Loucy (cell line): ENCODE measurements around the gene PSMB1.

Experiments
- H2AFZ ChIP-seq: fragments of 200-600 bp; sonication (generic); 2 replicates; pipeline ENCODE4 v1.6.0; 2016; ENCODE audit warnings: antibody characterized with exemption, mild to moderate bottlenecking, low read length, moderate library complexity
- H3F3A ChIP-seq: fragments of 200-600 bp; 2 replicates; pipeline ENCODE4 v1.6.0; 2016; ENCODE audit warnings: antibody characterized with exemption, low read depth, mild to moderate bottlenecking
- H3K27me3 ChIP-seq: fragments of 200-600 bp; sonication (generic); 2 replicates; pipeline ENCODE4 v1.6.1; 2014; ENCODE audit warnings: low read length, mild to moderate bottlenecking; ENCODE audit not compliant: insufficient read depth, poor library complexity, severe bottlenecking
- H3K36me3 ChIP-seq: fragments of 200-600 bp; sonication (generic); 2 replicates; pipeline ENCODE4 v1.6.1; 2016; ENCODE audit warnings: low read length; ENCODE audit not compliant: insufficient read depth
- H3K4me1 ChIP-seq: fragments of 200-600 bp; sonication (generic); 2 replicates; pipeline ENCODE4 v1.5.1; 2014; ENCODE audit warnings: low read length, mild to moderate bottlenecking; ENCODE audit not compliant: insufficient read depth, poor library complexity, severe bottlenecking
- H3K4me2 ChIP-seq: fragments of 200-600 bp; sonication (generic); 2 replicates; pipeline ENCODE4 v1.6.0; 2014; ENCODE audit warnings: antibody characterized with exemption, low read length, low read depth, mild to moderate bottlenecking; ENCODE audit not compliant: poor library complexity, severe bottlenecking
- H3K4me3 ChIP-seq: fragments of 200-600 bp; sonication (generic); 2 replicates; pipeline ENCODE4 v1.5.1; 2014; ENCODE audit warnings: low read length, mild to moderate bottlenecking, mixed read lengths; ENCODE audit not compliant: poor library complexity, severe bottlenecking
- H3K79me2 ChIP-seq: fragments of 200-600 bp; sonication (generic); 2 replicates; pipeline ENCODE4 v1.6.1; 2014; ENCODE audit warnings: low read length; ENCODE audit not compliant: insufficient read depth
- H3K9ac ChIP-seq: fragments of 200-600 bp; sonication (generic); 2 replicates; pipeline ENCODE4 v1.6.0; 2014; ENCODE audit warnings: mild to moderate bottlenecking, low read depth, low read length, moderate library complexity; ENCODE audit not compliant: poor library complexity, severe bottlenecking
- H3K9me2 ChIP-seq: fragments of 200-600 bp; sonication (generic); replicated peaks from 2 replicates; pipeline ENCODE4 v1.6.1; 2016; ENCODE audit warnings: low read depth, low read length, mixed read lengths
- H3K9me3 ChIP-seq: fragments of 200-600 bp; sonication (generic); 2 replicates; pipeline ENCODE4 v1.6.1; 2014; ENCODE audit warnings: mild to moderate bottlenecking, antibody characterized with exemption, low read length, low read depth; ENCODE audit not compliant: insufficient read depth
- H4K20me1 ChIP-seq: fragments of 200-600 bp; sonication (generic); 2 replicates; pipeline ENCODE4 v1.6.0; 2014; ENCODE audit warnings: antibody characterized with exemption, low read length, mild to moderate bottlenecking; ENCODE audit not compliant: insufficient read depth, poor library complexity, severe bottlenecking
- EZH2phosphoT487 ChIP-seq: fragments of 200-600 bp; IDR thresholded peaks from 2 replicates; pipeline ENCODE4 v1.6.1; 2018; ENCODE audit warnings: antibody characterized with exemption, mild to moderate bottlenecking, moderate library complexity, borderline replicate concordance
- TF ChIP-seq, protein P1 (sequence below): fragments of 200-600 bp; sonication (generic); conservative IDR thresholded peaks from 2 replicates; pipeline ENCODE4 v1.5.1; 2014; ENCODE audit warnings: mild to moderate bottlenecking, antibody characterized with exemption, low read length

Gene PSMB1

DNA sequence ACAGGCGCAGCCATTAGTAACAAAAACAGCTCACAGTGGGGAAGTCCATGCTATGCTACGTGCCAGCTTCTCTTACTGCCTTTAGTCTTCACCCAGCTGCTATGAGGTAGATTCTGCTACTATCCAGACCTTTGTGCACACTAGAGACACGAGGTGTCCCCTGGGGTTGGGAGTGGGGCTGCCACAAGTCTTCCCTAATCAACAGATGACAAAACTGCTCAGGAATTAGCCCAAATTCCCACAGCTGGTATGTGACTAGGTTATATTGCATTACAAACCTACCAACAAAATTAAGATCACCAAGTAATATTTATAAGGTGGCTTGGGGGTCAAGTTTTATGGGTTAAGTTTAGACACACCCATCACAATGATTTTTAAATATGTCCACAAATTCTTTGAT, 63.3 kb downstream of the PSMB1 start:
- no peaks in the 10 kb centered on the region for H3K27me3 ChIP-seq

DNA sequence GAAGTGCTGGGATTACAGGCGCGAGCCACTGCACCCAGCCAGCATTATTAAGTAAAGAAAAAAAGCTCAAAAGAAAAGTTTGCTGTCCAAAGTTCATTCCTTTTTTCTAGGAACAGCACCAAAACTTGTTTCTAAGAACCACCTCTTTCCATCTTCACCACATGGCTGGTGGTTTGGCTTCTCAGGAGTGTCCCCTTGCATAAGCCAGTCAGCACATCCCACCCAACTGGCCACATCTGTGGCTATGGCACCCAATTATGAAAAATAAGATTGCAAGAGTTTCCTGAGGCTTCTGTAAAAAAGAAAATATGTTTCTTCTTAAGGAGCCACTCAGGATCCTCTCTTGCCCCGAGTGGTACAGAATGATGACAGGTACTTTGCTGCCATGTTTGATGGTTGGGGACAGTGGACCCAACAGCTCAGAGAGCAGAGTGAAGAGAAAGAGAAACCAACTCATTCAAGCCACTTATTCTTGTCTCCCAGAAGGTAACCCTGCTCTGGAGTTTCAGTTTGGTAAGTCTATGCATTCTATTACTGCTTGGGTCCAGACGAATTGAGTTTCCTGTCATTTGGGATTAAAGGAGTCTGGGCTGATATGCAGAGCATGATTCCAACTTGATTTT, 65.3 kb downstream of the PSMB1 start:
- Histone ChIP-seq H3K4me1 (no peaks in the 10 kb centered on the region), H4K20me1 (no peaks in the 10 kb centered on the region), H3K9me2 (no peaks in the 10 kb centered on the region), H3K27me3 (no peaks in the 10 kb centered on the region), H3K9ac (no peak overlapping the region), H3K79me2 (no peaks in the 10 kb centered on the region), H3K4me3 (no peak overlapping the region), H2AFZ (no peak overlapping the region), H3K4me2 (no peak overlapping the region), H3F3A (no peaks in the 10 kb centered on the region), H3K9me3 (peaks cover 10% of the 10 kb centered on the region; the same call in 1 of the 2 replicates), H3K36me3 (no peaks in the 10 kb centered on the region)
- TF ChIP-seq EZH2phosphoT487: no peak
- TF ChIP-seq, protein P1, sequence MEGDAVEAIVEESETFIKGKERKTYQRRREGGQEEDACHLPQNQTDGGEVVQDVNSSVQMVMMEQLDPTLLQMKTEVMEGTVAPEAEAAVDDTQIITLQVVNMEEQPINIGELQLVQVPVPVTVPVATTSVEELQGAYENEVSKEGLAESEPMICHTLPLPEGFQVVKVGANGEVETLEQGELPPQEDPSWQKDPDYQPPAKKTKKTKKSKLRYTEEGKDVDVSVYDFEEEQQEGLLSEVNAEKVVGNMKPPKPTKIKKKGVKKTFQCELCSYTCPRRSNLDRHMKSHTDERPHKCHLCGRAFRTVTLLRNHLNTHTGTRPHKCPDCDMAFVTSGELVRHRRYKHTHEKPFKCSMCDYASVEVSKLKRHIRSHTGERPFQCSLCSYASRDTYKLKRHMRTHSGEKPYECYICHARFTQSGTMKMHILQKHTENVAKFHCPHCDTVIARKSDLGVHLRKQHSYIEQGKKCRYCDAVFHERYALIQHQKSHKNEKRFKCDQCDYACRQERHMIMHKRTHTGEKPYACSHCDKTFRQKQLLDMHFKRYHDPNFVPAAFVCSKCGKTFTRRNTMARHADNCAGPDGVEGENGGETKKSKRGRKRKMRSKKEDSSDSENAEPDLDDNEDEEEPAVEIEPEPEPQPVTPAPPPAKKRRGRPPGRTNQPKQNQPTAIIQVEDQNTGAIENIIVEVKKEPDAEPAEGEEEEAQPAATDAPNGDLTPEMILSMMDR: no peak

More for the DNA sequence above, 63.3 kb downstream of the PSMB1 start:
- Histone ChIP-seq H3K9me3 (peaks cover 8% of the 10 kb centered on the region; the same call in 1 of the 2 replicates), H3K9me2 (no peaks in the 10 kb centered on the region), H2AFZ (no peak overlapping the region), H3K79me2 (no peaks in the 10 kb centered on the region), H3K4me2 (no peak overlapping the region), H3K4me3 (no peak overlapping the region), H4K20me1 (no peaks in the 10 kb centered on the region), H3K9ac (no peak overlapping the region), H3K36me3 (no peaks in the 10 kb centered on the region), H3F3A (no peaks in the 10 kb centered on the region), H3K4me1 (no peaks in the 10 kb centered on the region)
- TF ChIP-seq EZH2phosphoT487: no peak
- TF ChIP-seq, protein P1: no peak

DNA sequence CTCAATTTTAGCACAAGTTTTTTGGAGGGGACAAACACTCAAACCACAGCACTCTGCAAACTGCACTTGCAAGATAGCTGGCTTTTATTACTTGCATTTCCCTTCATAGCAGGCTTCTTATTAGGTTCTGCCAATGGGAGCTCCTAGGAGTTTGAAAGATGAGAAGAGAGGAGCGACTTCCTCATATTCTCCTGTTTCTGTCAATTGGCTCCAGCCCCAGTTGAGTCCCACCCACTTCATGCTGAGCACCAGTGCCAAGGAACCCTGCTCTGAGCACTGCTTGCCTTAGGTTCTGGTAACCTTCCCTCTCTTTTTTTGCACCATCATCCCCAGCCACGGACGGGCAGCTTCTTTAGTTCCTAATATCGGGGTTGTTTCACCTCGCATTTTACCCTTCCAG, 67.9 kb downstream of the PSMB1 start:
- Histone ChIP-seq H3K4me1 (no peaks in the 10 kb centered on the region), H3K9me2 (no peaks in the 10 kb centered on the region), H3K4me3 (no peak overlapping the region), H3F3A (no peaks in the 10 kb centered on the region), H3K79me2 (no peaks in the 10 kb centered on the region), H2AFZ (no peak overlapping the region), H4K20me1 (no peaks in the 10 kb centered on the region), H3K9ac (no peak overlapping the region), H3K9me3 (peaks cover 15% of the 10 kb centered on the region; the same call in 1 of the 2 replicates), H3K36me3 (no peaks in the 10 kb centered on the region), H3K4me2 (no peak overlapping the region), H3K27me3 (no peaks in the 10 kb centered on the region)
- no peak for TF ChIP-seq EZH2phosphoT487
- TF ChIP-seq, protein P1: no peak
